Measurements from ENCODE around the gene NPAS2. TPM values are rescaled to one million over a fixed set of nuclear protein-coding genes. Genes with fewer than 3 reads are reported as not detected.

NPAS2 gene
- polyA plus RNA-seq, 1 of the 3 experiments (the other 2 are of a cell fraction): 58.5 TPM

GRCh38 chr2:100852999-100853908 lies 33.3 kb downstream of the NPAS2 start:
- 74% methylated on average over 14 of the region's 14 CpGs for WGBS (ENCODE audit: low lambda C conversion rate)
- Histone ChIP-seq H3K4me3 (ENCODE audit: low read depth in 2 of 2, low read length in 1 of 2) (no peak overlapping the region), H3F3A (replicated peaks; ENCODE audit: insufficient read depth) (peaks cover 5% of the 10 kb centered on the region), H3K4me2 (no peak overlapping the region), H3K9me2 (no peaks in the 10 kb centered on the region), H3K27me3 (ENCODE audit: insufficient read depth) (no peaks in the 10 kb centered on the region), H4K20me1 (ENCODE audit: insufficient read depth) (no peaks in the 10 kb centered on the region), H3K36me3 (replicated peaks in 1 of 2; ENCODE audit: control insufficient read depth in 1 of 2, insufficient read depth in 2 of 2, low read length in 1 of 2) (peaks cover 0 to 4% of the 10 kb centered on the region in 2 experiments), H3K27ac (ENCODE audit: low read depth in 2 of 2, low read length in 1 of 2) (no peak overlapping the region), H3K9ac (no peak overlapping the region), H3K9me3 (no peaks in the 10 kb centered on the region), H2AFZ (ENCODE audit: low read depth) (no peak overlapping the region), H3K79me2 (ENCODE audit: insufficient read depth) (peaks cover 16% of the 10 kb centered on the region; the same call in 1 of the 2 replicates), H3K4me1 (ENCODE audit: control insufficient read depth in 1 of 2, insufficient read depth in 2 of 2, low read depth in 1 of 2, low read length in 1 of 2) (peaks cover 0 to 14% of the 10 kb centered on the region in 2 experiments; a peak in 1 of 4 replicates)
- ChIA-PET CTCF (interaction anchor here (0.5 kb wide), 1 partner anchor 13 kb away, joined by 3 read pairs; no protein-coding TSS in a partner anchor), POLR2A (no interaction called here)
- TF ChIP-seq REST (IDR thresholded peaks at IDR 0.05; ENCODE audit: low read depth, low read length) (no peak), ZBTB33 (IDR thresholded peaks at IDR 0.05; ENCODE audit: borderline replicate concordance, low read depth) (no peak), TCF12 (IDR thresholded peaks at IDR 0.05) (no peak)
- DNase-seq: no peak

- Histone ChIP-seq H3K27me3 (ENCODE audit: insufficient read depth) (no peaks in the 10 kb centered on the region), H3K4me1 (ENCODE audit: control insufficient read depth in 1 of 2, insufficient read depth in 2 of 2, low read depth in 1 of 2, low read length in 1 of 2) (peaks cover 0 to 14% of the 10 kb centered on the region in 2 experiments; a peak in 1 of 4 replicates), H3K4me2 (no peak overlapping the region), H3K9me2 (no peaks in the 10 kb centered on the region), H4K20me1 (ENCODE audit: insufficient read depth) (no peaks in the 10 kb centered on the region), H3K27ac (ENCODE audit: low read depth in 2 of 2, low read length in 1 of 2) (no peak overlapping the region), H2AFZ (ENCODE audit: low read depth) (no peak overlapping the region), H3K36me3 (replicated peaks in 1 of 2; ENCODE audit: control insufficient read depth in 1 of 2, insufficient read depth in 2 of 2, low read length in 1 of 2) (no peaks in the 10 kb centered on the region), H3K9me3 (no peaks in the 10 kb centered on the region), H3K9ac (no peak overlapping the region), H3K79me2 (ENCODE audit: insufficient read depth) (peaks cover 25% of the 10 kb centered on the region; the same call in 1 of the 2 replicates), H3F3A (replicated peaks; ENCODE audit: insufficient read depth) (peaks cover 7% of the 10 kb centered on the region), H3K4me3 (ENCODE audit: low read depth in 2 of 2, low read length in 1 of 2) (no peak overlapping the region)
- DNase-seq: no peak
- CTCF ChIA-PET: no interaction called here
- TF ChIP-seq FOXM1 (IDR thresholded peaks at IDR 0.05; ENCODE audit: low read depth): no peak
- TF ChIP-seq JUND (IDR thresholded peaks at IDR 0.05): no peak
- no peak for TF ChIP-seq YY1 (IDR thresholded peaks at IDR 0.05; ENCODE audit: low read depth)
- TF ChIP-seq TEAD4 (IDR thresholded peaks at IDR 0.05; ENCODE audit: borderline replicate concordance, insufficient read depth): no peak
- POLR2A ChIA-PET: no interaction called here
- WGBS (ENCODE audit: low lambda C conversion rate): 77% methylated on average over 10 of the region's 10 CpGs
These were observed 34.2 kb downstream of the NPAS2 start for GRCh38 chr2:100853909-100854810.

All from SK-N-SH (cell line).